GM12875 (cell line): Measurements from ENCODE around the gene LPP.

Experiments used
- H3K4me3 ChIP-seq: one replicate; pipeline ENCODE4 v1.5.1; 2011; ENCODE audit warnings: low read depth, low read length, control low read depth
- TF ChIP-seq, protein P1 (sequence below): IDR thresholded peaks from 2 replicates; pipeline ENCODE4 v1.5.1; 2011; ENCODE audit warnings: low read depth, mild to moderate bottlenecking, control low read depth, inconsistent platforms, low read length, moderate library complexity, borderline replicate concordance; ENCODE audit not compliant: insufficient read depth

The LPP gene

GRCh38 chr3:188926111-188926510, 772.2 kb downstream of the LPP start:
- H3K4me3 ChIP-seq = no peak overlapping the region
- TF ChIP-seq, protein P1, sequence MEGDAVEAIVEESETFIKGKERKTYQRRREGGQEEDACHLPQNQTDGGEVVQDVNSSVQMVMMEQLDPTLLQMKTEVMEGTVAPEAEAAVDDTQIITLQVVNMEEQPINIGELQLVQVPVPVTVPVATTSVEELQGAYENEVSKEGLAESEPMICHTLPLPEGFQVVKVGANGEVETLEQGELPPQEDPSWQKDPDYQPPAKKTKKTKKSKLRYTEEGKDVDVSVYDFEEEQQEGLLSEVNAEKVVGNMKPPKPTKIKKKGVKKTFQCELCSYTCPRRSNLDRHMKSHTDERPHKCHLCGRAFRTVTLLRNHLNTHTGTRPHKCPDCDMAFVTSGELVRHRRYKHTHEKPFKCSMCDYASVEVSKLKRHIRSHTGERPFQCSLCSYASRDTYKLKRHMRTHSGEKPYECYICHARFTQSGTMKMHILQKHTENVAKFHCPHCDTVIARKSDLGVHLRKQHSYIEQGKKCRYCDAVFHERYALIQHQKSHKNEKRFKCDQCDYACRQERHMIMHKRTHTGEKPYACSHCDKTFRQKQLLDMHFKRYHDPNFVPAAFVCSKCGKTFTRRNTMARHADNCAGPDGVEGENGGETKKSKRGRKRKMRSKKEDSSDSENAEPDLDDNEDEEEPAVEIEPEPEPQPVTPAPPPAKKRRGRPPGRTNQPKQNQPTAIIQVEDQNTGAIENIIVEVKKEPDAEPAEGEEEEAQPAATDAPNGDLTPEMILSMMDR = no peak

DNA sequence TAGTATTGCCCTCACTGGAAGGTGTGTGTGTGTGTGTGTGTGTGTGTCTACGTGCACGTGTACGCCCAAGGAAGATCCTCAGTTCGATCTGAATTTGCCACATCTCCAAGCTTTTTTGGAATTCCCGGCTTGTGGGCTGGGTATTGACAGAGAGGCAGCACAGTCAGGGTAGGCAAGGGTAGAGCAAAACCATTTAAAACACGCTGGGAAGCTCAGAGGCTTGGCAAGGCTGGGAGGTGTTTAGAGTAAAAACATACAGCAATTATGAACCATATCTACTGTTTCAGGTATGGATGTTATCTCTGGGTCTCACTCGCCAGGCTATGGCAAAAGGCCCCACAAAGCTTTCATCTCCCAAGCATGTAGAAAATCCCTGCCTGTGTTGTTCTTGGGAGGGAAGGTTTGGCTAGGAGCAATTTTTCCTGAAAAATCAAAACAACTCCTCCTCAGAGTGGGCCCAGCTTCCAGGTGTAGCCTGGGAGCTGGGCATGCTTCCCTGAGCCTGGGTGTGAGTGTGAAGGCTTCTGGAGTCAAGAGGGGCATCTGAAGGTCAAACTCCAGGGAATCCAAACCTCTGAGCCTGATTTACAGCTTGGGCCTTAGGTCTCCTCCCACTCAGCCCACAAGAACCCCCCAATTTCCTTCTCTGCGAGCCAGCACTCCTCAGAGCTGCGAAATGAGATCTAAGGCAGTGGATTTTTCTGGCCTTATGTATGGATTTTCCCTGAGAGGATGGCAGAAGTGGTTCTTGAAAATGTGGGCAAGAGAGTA, 773.0 kb downstream of the LPP start:
- no peak overlapping the region for H3K4me3 ChIP-seq
- TF ChIP-seq, protein P1 = no peak

DNA sequence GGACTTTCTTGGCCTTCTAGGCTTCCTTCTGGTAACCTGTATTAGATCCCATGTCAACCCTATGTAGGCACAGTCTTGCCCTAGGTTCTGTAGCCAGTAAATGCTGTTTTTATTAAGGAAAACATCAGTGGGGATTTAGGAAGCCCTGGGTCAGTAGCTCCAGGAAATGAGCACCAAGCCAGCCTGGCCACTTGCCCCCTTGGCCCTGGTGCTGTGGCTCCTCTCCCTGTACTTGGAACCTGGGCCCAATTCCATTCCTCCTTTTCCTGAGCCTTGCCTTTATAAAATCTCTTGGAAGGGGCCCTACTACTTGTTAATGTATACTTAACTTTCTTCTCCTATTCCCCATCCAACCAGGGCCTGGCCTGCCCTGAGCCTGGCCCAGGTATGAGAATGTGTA, 774.0 kb downstream of the LPP start:
- H3K4me3 ChIP-seq = no peak overlapping the region
- TF ChIP-seq, protein P1 = no peak

DNA sequence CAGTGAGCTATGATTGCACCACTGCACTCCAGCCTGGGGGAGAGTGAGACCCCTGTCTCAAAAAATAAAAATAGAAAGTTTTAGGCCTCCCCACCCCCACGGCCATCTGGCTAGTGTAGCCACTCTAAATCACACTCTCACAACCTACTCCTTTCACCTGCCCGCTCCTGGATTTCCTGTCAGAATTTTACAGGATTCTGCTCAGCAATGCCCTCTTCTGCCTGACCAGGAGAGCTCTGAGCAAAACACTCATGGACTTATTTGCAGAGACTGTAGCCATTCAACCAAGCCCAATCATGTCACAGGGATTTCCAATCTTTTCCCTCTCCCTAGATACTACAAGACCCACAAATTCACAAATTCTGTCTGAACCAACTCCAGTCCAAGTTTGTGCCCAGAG, 775.2 kb downstream of the LPP start:
- TF ChIP-seq, protein P1 = no peak
- no peak overlapping the region for H3K4me3 ChIP-seq

- TF ChIP-seq, protein P1 = no peak
- no peak overlapping the region for H3K4me3 ChIP-seq
Observed at GRCh38 chr3:188931036-188931435, 777.1 kb downstream of the LPP start.

DNA sequence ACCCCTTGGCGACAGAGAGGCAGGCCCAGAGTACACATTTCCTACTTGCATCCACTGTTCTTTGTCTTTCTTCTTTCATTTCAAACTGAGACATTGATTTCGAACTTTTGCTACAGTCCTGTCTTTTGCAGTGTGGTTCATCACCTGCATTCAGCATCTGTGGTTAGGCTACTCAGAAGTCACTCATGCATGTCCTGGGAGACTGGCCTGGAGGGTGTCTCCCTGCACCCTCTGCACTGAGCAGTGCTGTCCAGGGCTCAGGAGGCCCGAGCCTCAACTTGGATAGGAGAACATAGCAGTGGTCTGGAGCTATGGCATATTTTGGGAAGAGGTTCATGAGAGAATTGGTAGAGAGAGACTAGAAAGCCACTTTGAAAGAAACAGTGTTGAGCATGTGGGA, 777.6 kb downstream of the LPP start:
- no peak overlapping the region for H3K4me3 ChIP-seq
- TF ChIP-seq, protein P1 = no peak

DNA sequence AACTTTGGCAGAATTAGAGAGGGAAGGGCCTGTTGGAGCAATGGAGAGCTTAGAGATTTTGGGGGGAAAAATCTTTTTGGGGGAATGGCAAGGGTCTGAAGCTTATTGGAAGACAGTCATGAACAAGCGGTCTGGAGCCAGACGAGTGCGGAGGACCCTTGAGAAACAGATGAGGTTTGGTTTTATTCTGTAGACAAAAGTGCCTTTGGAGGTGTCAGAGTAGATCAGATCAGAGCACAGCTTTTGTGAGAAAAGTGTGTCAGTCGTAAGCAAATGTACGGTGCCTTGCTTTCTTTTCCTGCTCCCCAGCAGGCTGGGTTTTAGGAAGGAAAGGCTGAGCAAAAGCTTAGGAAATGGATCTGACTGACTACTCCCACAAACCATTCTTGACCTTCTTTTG, 781.0 kb downstream of the LPP start:
- TF ChIP-seq, protein P1 = no peak

More for the DNA sequence above, 781.0 kb downstream of the LPP start:
- H3K4me3 ChIP-seq = no peak overlapping the region
